ENCODE results near the gene ATP6V1F. TPM values are rescaled to one million over a fixed set of nuclear protein-coding genes. Genes with fewer than 3 reads are reported as not detected.

Gene ATP6V1F, protein sequence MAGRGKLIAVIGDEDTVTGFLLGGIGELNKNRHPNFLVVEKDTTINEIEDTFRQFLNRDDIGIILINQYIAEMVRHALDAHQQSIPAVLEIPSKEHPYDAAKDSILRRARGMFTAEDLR
- total RNA-seq (2014; rRNA removed; shearing (Covaris generic)) = 95.8 and 115 TPM in 2 replicates

DNA sequence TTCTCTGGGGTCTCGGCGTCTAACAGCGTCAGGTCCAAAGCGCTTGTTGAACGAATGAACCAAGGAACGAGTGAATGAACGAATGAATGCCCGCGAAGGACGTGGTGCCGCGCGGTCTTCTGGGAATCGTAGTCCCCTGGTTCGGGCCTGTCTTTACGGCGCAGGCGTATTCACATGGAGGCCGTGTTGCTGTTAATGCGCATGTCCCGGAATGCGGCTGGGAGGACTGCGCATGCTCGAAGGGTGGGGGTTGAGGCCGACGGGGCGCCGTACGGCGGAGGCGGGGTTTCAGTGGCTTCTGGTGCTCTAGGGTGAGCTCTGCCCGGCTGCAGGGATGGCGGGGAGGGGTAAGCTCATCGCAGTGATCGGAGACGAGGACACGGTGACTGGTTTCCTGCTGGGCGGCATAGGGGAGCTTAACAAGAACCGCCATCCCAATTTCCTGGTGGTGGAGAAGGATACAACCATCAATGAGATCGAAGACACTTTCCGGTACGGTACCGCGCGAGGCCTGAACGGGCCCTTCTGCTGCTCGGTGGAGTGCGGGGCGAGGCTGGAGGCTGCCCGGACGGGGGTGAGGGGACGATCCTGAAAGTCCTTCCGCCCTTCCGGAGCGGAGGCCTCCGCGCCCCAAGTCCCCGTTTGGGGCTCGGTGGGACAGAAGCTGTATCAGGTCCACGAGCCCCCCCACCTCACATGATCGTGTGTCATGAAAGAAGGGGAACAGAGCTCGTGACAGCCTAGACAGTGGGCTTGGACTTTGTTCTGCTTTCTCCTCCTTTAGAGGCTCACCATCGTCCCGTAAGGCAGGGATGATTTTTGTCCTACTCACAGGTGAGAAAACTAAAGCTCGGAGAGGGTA lies at the start of gene ATP6V1F:
ATP6V1F (plus strand) TSS at position 286 of the 862 bp plus-strand sequence; CDS start at position 335, 49 bp downstream.
- no peaks in the 10 kb centered on the region for H3K9me3 ChIP-seq (replicated peaks)
- no peaks in the 10 kb centered on the region for H3K27me3 ChIP-seq
- H3K4me3 ChIP-seq = peak within 1 kb of the TSS; percentile 74
- H3K4me1 ChIP-seq = peaks cover 2% of the 10 kb centered on the region; the same call in 1 of the 2 replicates
- DNase-seq = peak; percentile 98 to 99
- peaks cover 7% of the 10 kb centered on the region; the same call in 1 of the 2 replicates for H3K36me3 ChIP-seq
- H3K27ac ChIP-seq = peak within 1 kb of the TSS; percentile 6; the same call in 1 of the 2 replicates

GRCh38 chr7:128814499-128814898 lies 48.2 kb upstream of the ATP6V1F start:
- Histone ChIP-seq H3K4me1 (peaks cover 5% of the 10 kb centered on the region; the same call in 1 of the 2 replicates), H3K27me3 (no peaks in the 10 kb centered on the region), H3K9me3 (replicated peaks) (no peaks in the 10 kb centered on the region), H3K36me3 (no peaks in the 10 kb centered on the region), H3K4me3 (no peak overlapping the region), H3K27ac (no peak overlapping the region)
- DNase-seq = peak; percentile 69 to 72

DNA sequence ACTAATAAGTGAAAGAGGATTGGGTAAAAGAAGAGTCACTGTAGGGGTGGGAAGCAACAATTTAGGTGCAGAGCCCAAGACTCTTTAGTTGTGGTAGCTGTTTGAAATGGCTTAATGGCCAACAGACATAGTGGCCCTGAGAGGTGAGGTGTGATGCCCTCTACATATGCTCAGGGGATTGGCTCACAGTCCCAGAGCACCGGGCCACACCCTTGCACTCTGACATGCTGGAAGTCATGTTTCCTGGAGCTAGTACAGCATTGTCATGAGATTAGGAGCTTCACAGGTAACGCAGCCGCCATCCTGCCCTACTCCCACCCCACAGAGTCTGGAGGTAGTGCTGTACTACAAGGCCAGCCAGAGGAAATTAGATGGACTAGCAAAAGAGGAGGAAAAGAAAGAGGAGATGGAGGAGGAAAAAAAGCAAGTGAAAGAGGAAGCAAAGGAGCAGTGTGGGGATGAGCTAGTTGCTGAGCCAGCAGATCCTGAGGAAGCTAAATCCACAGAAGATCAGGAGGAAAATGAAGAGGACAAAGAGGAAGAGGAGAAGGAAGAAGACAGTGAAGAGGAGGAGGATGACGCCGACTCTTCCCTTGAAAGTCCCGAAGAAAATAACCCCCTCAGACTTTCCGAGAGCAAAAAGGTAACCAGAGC lies 47.2 kb upstream of the ATP6V1F start:
- Histone ChIP-seq H3K27me3 (no peaks in the 10 kb centered on the region), H3K4me1 (peaks cover 5% of the 10 kb centered on the region; the same call in 1 of the 2 replicates), H3K9me3 (replicated peaks) (no peaks in the 10 kb centered on the region), H3K36me3 (no peaks in the 10 kb centered on the region), H3K27ac (no peak overlapping the region), H3K4me3 (no peak overlapping the region)
- no peak for DNase-seq

DNA sequence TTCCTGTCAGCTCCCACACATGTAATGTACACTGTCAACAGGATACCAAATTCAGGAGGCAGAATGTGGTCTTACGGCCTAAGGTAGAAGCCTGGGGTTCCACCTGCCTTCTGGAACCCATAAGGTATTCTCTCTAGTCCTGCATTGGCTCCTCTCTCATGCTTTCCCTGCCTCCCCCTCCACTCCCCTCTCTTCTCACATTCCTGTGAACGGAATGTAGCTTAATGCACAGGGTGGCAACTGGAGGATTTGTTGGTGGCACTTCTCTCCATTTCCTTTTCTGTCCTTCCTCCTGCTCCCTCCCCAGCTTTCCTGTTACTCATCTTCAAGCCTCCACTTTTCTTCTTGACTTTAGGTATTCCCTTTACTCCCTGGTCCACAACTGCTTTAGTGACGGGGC lies 44.0 kb upstream of the ATP6V1F start:
- Histone ChIP-seq H3K36me3 (no peaks in the 10 kb centered on the region), H3K9me3 (replicated peaks) (no peaks in the 10 kb centered on the region), H3K27me3 (no peaks in the 10 kb centered on the region), H3K27ac (no peak overlapping the region), H3K4me1 (peaks cover 5% of the 10 kb centered on the region; the same call in 1 of the 2 replicates), H3K4me3 (no peak overlapping the region)
- no peak for DNase-seq

GRCh38 chr7:128821724-128822123 lies 40.9 kb upstream of the ATP6V1F start:
- H3K36me3 ChIP-seq = no peaks in the 10 kb centered on the region
- H3K27ac ChIP-seq = no peak overlapping the region
- DNase-seq = no peak
- H3K4me3 ChIP-seq = no peak overlapping the region
- H3K27me3 ChIP-seq = no peaks in the 10 kb centered on the region
- H3K9me3 ChIP-seq (replicated peaks) = no peaks in the 10 kb centered on the region
- H3K4me1 ChIP-seq = no peaks in the 10 kb centered on the region

DNA sequence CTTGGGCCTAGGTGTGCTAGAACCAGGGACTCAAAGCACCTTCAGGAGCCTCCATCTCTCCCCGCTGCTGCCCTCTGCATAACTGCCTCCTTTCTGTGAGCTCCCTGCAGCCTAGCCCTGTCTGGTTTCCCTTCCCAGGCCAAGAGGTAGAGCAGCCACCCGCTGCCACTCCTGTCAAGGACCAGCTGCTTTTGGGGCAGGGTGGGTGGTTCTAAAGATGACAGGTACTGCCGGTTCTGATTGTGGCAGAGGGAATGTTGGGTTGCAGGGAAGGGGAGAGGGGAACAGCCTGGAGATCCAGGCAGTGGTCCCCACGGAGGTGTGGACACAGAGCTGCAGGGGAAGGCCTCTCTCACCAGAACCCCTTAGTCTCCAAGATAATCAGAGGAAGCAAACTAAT lies 36.1 kb upstream of the ATP6V1F start:
- H3K4me1 ChIP-seq = peaks cover 25% of the 10 kb centered on the region
- peaks cover 3% of the 10 kb centered on the region; the same call in 1 of the 2 replicates for H3K36me3 ChIP-seq
- no peak for DNase-seq
- H3K4me3 ChIP-seq = no peak overlapping the region
- H3K27me3 ChIP-seq = no peaks in the 10 kb centered on the region
- H3K9me3 ChIP-seq (replicated peaks) = no peaks in the 10 kb centered on the region
- no peak overlapping the region for H3K27ac ChIP-seq

GRCh38 chr7:128826916-128827247 lies 35.8 kb upstream of the ATP6V1F start:
- Histone ChIP-seq H3K9me3 (replicated peaks) (no peaks in the 10 kb centered on the region), H3K27me3 (no peaks in the 10 kb centered on the region), H3K36me3 (peaks cover 3% of the 10 kb centered on the region; the same call in 1 of the 2 replicates), H3K4me3 (no peak overlapping the region), H3K4me1 (peaks cover 25% of the 10 kb centered on the region), H3K27ac (peak overlapping the region; percentile 58)
- no peak for DNase-seq

- peak; percentile 77 to 80 for DNase-seq
- peak overlapping the region; percentile 17 for H3K4me3 ChIP-seq
- H3K4me1 ChIP-seq = peaks cover 25% of the 10 kb centered on the region
- H3K27ac ChIP-seq = peak overlapping the region; percentile 58
- H3K9me3 ChIP-seq (replicated peaks) = no peaks in the 10 kb centered on the region
- peaks cover 3% of the 10 kb centered on the region; the same call in 1 of the 2 replicates for H3K36me3 ChIP-seq
- H3K27me3 ChIP-seq = no peaks in the 10 kb centered on the region
Observed at GRCh38 chr7:128827248-128827958, 35.3 kb upstream of the ATP6V1F start.

DNA sequence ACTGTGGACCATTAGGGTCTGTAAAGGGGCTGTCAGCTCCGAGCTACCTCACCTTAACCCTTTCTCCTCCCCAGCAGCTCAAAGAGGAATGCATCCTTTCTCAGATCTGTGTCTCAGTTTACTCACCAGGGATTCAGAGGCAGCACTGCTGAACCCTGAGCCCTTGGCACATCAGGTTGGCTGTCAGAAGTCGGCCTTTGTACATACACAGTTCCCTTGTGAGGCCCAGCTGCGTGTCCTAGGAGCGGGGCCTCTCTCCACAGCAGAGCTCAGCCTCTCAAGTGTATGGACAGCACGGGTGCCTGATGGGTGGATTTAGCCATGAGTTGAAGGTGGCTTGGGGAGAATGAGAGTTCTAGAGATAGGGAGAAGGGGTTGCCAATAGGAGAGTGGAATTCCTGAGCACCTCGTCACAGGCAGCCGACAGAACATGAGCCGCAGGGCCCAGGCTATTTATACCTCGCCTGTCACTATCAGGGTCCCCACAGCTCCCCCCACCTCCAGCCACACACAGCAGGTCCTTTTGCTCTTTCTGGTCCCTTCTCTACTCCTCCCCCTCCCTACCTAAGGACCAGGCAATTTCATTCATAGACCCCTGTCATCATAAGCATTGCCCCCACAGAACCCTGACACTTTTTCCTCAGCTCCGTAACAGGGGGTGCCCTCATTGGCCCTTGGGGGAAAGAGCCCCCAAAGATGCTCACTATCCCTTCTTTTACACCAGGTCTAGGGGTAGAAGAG lies 34.5 kb upstream of the ATP6V1F start:
- DNase-seq = peak; percentile 67 to 74
- Histone ChIP-seq H3K9me3 (replicated peaks) (no peaks in the 10 kb centered on the region), H3K4me3 (peak overlapping the region; percentile 17), H3K27me3 (no peaks in the 10 kb centered on the region), H3K27ac (peak overlapping the region; percentile 58), H3K4me1 (peaks cover 25% of the 10 kb centered on the region), H3K36me3 (peaks cover 3% of the 10 kb centered on the region; the same call in 1 of the 2 replicates)

GRCh38 chr7:128829391-128830166 lies 33.1 kb upstream of the ATP6V1F start:
- Histone ChIP-seq H3K36me3 (peaks cover 8% of the 10 kb centered on the region; the same call in 1 of the 2 replicates), H3K27me3 (no peaks in the 10 kb centered on the region), H3K4me3 (peak overlapping the region; percentile 99), H3K27ac (no peak overlapping the region), H3K9me3 (replicated peaks) (no peaks in the 10 kb centered on the region), H3K4me1 (peaks cover 34% of the 10 kb centered on the region)
- DNase-seq = peak; percentile 54 to 60

- DNase-seq = peak; percentile 66 to 70
- H3K4me1 ChIP-seq = peaks cover 43% of the 10 kb centered on the region
Observed at GRCh38 chr7:128830231-128831177, 32.2 kb upstream of the ATP6V1F start, which contains the start of gene FLNC. FLNC (plus strand) TSS chr7:128830406; CDS start chr7:128830638, 232 bp downstream.

More at GRCh38 chr7:128830231-128831177, 32.2 kb upstream of the ATP6V1F start, which contains the start of gene FLNC:
- H3K27ac ChIP-seq = peak within 1 kb of the TSS; percentile 100
- no peaks in the 10 kb centered on the region for H3K27me3 ChIP-seq
- H3K9me3 ChIP-seq (replicated peaks) = no peaks in the 10 kb centered on the region
- peaks cover 16% of the 10 kb centered on the region for H3K36me3 ChIP-seq
- H3K4me3 ChIP-seq = peak within 1 kb of the TSS; percentile 99

Data from SJCRH30 (cell line).